ENCODE data around the gene VIT. TPM values are rescaled to one million over a fixed set of nuclear protein-coding genes. Genes with fewer than 3 reads are reported as not detected.

The VIT gene
- total RNA-seq, 1 donor from 2014 or later: not detected

DNA sequence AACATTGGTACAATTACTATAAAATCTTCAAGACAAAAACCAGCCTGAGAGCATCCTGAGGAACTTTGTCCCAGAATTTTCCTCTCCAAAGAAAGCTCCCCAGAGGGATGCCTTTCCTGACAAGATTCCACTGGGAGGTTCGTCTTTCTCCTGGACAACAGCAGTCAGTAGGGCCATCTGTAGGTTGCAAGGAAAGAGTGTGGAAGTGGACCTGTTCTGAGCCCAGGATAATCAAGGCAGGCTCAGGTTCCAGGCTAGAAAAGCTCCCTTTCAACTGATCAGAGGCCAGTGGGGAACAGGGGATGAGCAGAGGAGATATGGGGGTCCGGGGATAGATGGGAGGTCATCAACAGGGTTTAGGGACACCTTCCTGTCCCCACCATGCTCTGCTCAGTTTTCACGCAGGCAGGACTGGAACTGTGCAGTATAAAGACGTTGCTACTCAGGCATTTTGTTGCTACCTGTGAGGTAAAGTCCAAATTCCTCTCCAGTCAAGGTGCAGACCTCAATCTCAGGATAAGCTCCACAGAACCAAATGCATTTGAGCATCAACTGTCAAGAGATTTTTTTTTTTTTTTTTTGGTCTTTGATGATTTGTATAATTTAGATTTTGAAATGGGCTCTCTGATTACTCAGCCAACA lies 143.6 kb downstream of the VIT start:
- no peaks in the 10 kb centered on the region for H3K27me3 ChIP-seq (ENCODE audit: control insufficient read depth, insufficient read depth, low read length)
- TF ChIP-seq, protein P1, sequence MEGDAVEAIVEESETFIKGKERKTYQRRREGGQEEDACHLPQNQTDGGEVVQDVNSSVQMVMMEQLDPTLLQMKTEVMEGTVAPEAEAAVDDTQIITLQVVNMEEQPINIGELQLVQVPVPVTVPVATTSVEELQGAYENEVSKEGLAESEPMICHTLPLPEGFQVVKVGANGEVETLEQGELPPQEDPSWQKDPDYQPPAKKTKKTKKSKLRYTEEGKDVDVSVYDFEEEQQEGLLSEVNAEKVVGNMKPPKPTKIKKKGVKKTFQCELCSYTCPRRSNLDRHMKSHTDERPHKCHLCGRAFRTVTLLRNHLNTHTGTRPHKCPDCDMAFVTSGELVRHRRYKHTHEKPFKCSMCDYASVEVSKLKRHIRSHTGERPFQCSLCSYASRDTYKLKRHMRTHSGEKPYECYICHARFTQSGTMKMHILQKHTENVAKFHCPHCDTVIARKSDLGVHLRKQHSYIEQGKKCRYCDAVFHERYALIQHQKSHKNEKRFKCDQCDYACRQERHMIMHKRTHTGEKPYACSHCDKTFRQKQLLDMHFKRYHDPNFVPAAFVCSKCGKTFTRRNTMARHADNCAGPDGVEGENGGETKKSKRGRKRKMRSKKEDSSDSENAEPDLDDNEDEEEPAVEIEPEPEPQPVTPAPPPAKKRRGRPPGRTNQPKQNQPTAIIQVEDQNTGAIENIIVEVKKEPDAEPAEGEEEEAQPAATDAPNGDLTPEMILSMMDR (IDR thresholded peaks at IDR 0.05; ENCODE audit: insufficient read depth, low read length, poor library complexity, severe bottlenecking): no peak

DNA sequence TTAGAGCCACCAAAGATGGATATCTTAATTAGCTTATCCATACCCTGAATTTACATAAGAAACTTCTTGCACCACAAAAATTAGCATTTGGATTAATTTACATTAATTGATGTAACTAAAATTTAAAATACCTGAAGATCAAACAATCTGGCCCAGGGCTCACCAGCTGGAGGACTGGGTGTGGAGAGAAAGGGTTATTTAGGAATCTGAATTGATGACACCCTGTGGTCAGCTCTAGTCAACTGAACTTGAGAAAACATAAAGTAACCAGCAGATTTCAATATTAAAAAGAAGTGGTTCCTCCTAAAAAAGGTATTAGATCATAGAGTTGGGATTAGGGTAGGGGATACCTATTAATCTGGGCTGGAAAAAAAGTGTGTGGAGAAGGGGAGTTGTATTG lies 147.3 kb downstream of the VIT start:
- no peaks in the 10 kb centered on the region for H3K36me3 ChIP-seq (ENCODE audit: control insufficient read depth, insufficient read depth, low read length)
- DNase-seq (ENCODE audit: low read depth): no peak
- no peak overlapping the region for H3K4me3 ChIP-seq (ENCODE audit: low read depth, low read length)
- TF ChIP-seq, protein P1 (IDR thresholded peaks at IDR 0.05; ENCODE audit: insufficient read depth, low read length, poor library complexity, severe bottlenecking): no peak
- H3K27me3 ChIP-seq (ENCODE audit: control insufficient read depth, insufficient read depth, low read length): no peaks in the 10 kb centered on the region

More for the DNA sequence above, 143.6 kb downstream of the VIT start:
- H3K4me3 ChIP-seq (ENCODE audit: low read depth, low read length): no peak overlapping the region
- DNase-seq (ENCODE audit: low read depth): no peak
- no peaks in the 10 kb centered on the region for H3K36me3 ChIP-seq (ENCODE audit: control insufficient read depth, insufficient read depth, low read length)

DNA sequence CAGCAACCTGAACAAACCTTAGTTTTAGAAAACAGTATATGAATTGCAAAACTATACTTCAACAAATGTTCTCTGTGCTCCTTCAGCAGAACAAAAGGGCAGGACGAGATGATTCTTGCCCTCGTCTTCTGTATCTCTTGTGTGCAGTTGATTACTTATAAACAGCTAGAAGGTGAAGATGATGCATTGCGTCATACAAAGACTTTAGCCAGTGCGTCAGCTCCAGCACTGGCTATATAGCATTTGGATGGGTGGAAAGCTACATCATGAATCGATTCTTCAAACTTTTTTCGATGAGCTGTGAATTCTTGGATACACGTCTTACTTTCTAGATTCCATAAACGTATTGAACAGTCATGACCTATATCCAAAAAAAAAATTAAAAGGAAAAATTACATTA lies 152.8 kb downstream of the VIT start:
- DNase-seq (ENCODE audit: low read depth): no peak
- Histone ChIP-seq H3K27me3 (ENCODE audit: control insufficient read depth, insufficient read depth, low read length) (no peaks in the 10 kb centered on the region), H3K4me3 (ENCODE audit: low read depth, low read length) (no peak overlapping the region), H3K36me3 (ENCODE audit: control insufficient read depth, insufficient read depth, low read length) (no peaks in the 10 kb centered on the region)
- TF ChIP-seq, protein P1 (IDR thresholded peaks at IDR 0.05; ENCODE audit: insufficient read depth, low read length, poor library complexity, severe bottlenecking): no peak

DNA sequence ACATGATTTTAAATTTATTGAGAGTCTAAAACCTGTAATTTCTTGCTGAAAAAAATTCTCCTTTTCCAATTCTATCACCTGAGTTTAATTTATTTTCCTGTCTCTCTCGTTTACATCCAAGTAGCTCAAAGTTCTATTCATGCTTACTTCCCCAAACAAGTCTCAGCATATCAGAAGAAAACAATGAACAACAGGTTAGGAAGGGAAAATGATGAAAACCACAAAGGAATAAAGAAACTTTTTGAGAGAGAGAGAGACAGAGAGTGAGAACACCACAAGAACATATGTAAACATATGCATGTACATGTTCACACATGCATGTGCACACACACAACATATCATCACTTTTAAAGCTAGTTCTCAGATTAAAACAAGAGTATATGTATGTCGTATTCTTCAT lies 157.7 kb downstream of the VIT start:
- Histone ChIP-seq H3K4me3 (ENCODE audit: low read depth, low read length) (no peak overlapping the region), H3K36me3 (ENCODE audit: control insufficient read depth, insufficient read depth, low read length) (no peaks in the 10 kb centered on the region), H3K27me3 (ENCODE audit: control insufficient read depth, insufficient read depth, low read length) (no peaks in the 10 kb centered on the region)
- no peak for DNase-seq (ENCODE audit: low read depth)
- TF ChIP-seq, protein P1 (IDR thresholded peaks at IDR 0.05; ENCODE audit: insufficient read depth, low read length, poor library complexity, severe bottlenecking): no peak

DNA sequence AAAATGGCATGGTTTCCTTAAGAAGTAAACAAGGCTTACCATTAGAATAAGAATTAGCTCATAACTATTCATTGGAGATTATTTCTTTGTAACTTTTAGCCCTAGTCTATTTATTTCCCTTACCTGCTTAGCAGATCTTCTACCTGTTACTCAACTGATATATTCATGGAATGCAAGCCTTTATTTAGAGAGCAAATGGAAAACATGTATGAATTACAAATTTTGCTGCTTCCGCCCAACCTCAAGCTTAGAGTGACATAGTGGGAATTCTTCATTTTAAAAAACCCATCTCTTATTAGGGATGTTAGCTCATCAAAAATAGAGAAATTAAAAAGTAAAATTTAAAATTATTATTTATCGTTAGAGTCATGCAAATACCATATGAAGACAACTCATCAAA lies 158.9 kb downstream of the VIT start:
- TF ChIP-seq, protein P1 (IDR thresholded peaks at IDR 0.05; ENCODE audit: insufficient read depth, low read length, poor library complexity, severe bottlenecking): no peak
- H3K4me3 ChIP-seq (ENCODE audit: low read depth, low read length): no peak overlapping the region
- no peaks in the 10 kb centered on the region for H3K36me3 ChIP-seq (ENCODE audit: control insufficient read depth, insufficient read depth, low read length)
- H3K27me3 ChIP-seq (ENCODE audit: control insufficient read depth, insufficient read depth, low read length): no peaks in the 10 kb centered on the region
- no peak for DNase-seq (ENCODE audit: low read depth)

DNA sequence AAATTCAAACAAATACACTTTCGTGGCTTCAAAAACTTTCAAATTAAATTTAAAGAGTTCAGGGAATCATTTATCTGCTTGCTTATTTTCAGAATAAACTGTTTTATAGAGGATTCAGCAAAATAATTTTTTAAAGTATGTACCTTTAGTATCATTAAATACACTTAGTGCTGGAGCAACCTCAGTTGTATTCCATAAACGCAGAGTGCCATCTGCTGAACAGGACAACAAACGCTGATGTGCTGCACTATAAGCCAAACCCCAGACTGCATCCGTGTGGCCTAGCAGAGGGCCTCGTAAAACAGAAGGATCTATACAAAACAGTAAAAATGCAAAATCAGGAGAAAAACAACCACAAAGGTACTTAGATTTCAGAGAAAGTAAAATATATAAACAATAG lies 161.2 kb downstream of the VIT start:
- no peak overlapping the region for H3K4me3 ChIP-seq (ENCODE audit: low read depth, low read length)
- TF ChIP-seq, protein P1 (IDR thresholded peaks at IDR 0.05; ENCODE audit: insufficient read depth, low read length, poor library complexity, severe bottlenecking): no peak
- DNase-seq (ENCODE audit: low read depth): no peak
- H3K27me3 ChIP-seq (ENCODE audit: control insufficient read depth, insufficient read depth, low read length): no peaks in the 10 kb centered on the region
- no peaks in the 10 kb centered on the region for H3K36me3 ChIP-seq (ENCODE audit: control insufficient read depth, insufficient read depth, low read length)

Data from kidney epithelial cell (primary cell).